T-helper 9 cell (primary cell): ENCODE data around the gene NUTM1.
"Not testable (repeated sequence)": the region's sequence is repeated elsewhere in the genome, so short reads cannot be mapped to it uniquely, and the experiment has no call there.

Experiments
- DNase-seq: peaks from one replicate; pipeline ENCODE4 v3.0.0-alpha.2; 2020

NUTM1 gene

GRCh38 chr15:34336991-34337556 lies 6.0 kb upstream of the NUTM1 start:
- no peak for DNase-seq

- peak; percentile 87 for DNase-seq
Observed at GRCh38 chr15:34337557-34338306, 5.4 kb upstream of the NUTM1 start, which contains the start of gene SLC12A6. TSS of gene SLC12A6 (minus strand) at chr15:34337781. CDS start at chr15:34336680, 1,101 bp downstream.

- no peak for DNase-seq
Observed at GRCh38 chr15:34338347-34338746, 4.8 kb upstream of the NUTM1 start.

GRCh38 chr15:34339946-34340345 lies 3.2 kb upstream of the NUTM1 start:
- no peak for DNase-seq

GRCh38 chr15:34341381-34342212 lies 1.5 kb upstream of the NUTM1 start:
- DNase-seq = no peak

- not testable (repeated sequence) for DNase-seq
Observed at GRCh38 chr15:34342213-34342736, 840 bp upstream of the NUTM1 start.

GRCh38 chr15:34347951-34348638 lies 5.0 kb downstream of the NUTM1 start:
- no peak for DNase-seq

- DNase-seq = no peak
Observed at GRCh38 chr15:34348735-34349300, 5.7 kb downstream of the NUTM1 start.

- DNase-seq = no peak
Observed at GRCh38 chr15:34349769-34350168, 6.7 kb downstream of the NUTM1 start.

GRCh38 chr15:34352996-34353395 lies 9.9 kb downstream of the NUTM1 start:
- DNase-seq = not testable (repeated sequence)

GRCh38 chr15:34353627-34354026 lies 10.5 kb downstream of the NUTM1 start:
- DNase-seq = no peak

GRCh38 chr15:34354286-34354685 lies 11.2 kb downstream of the NUTM1 start:
- no peak for DNase-seq

- no peak for DNase-seq
Observed at GRCh38 chr15:34355241-34355640, 12.1 kb downstream of the NUTM1 start.

- no peak for DNase-seq
Observed at GRCh38 chr15:34357653-34358052, 14.5 kb downstream of the NUTM1 start.

GRCh38 chr15:34358367-34358766 lies 15.3 kb downstream of the NUTM1 start:
- DNase-seq = no peak

GRCh38 chr15:34358948-34359347 lies 15.8 kb downstream of the NUTM1 start:
- DNase-seq = no peak

GRCh38 chr15:34359416-34359815 lies 16.3 kb downstream of the NUTM1 start:
- DNase-seq = no peak

- DNase-seq = no peak
Observed at GRCh38 chr15:34360298-34360697, 17.2 kb downstream of the NUTM1 start.

GRCh38 chr15:34361278-34361677 lies 18.2 kb downstream of the NUTM1 start:
- no peak for DNase-seq

GRCh38 chr15:34362047-34362773 lies 19.1 kb downstream of the NUTM1 start:
- DNase-seq = no peak

- no peak for DNase-seq
Observed at GRCh38 chr15:34364041-34364440, 20.9 kb downstream of the NUTM1 start.
